GM12872 (cell line): Measurements from ENCODE around the gene C20orf202.

Source experiments
- CTCF ChIP-seq: IDR thresholded peaks from 3 replicates; pipeline ENCODE4 v1.5.1; 2011; ENCODE audit warnings: low read depth, mild to moderate bottlenecking, low read length, moderate library complexity; ENCODE audit not compliant: insufficient read depth

Gene C20orf202

DNA sequence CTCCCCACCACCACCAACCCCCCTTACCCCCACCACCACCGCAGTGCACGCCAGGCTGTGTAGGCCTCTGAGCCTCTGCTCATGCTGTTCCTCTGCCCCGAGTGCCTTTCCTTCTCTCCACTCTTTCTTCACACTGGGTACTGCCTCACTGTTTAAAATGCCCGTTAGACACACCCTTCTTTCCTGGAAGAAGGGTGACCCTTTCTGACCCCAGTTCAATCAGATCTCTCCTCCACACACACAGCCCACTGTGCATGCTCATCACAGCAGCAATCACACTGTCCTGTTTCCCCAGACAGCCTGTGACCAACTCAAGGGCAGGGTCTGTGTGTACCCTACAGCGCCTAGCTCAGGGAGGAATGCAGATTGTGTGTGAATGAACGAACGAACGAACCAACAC is 28.5 kb upstream of the C20orf202 start:
- TF ChIP-seq CTCF, result no peak

DNA sequence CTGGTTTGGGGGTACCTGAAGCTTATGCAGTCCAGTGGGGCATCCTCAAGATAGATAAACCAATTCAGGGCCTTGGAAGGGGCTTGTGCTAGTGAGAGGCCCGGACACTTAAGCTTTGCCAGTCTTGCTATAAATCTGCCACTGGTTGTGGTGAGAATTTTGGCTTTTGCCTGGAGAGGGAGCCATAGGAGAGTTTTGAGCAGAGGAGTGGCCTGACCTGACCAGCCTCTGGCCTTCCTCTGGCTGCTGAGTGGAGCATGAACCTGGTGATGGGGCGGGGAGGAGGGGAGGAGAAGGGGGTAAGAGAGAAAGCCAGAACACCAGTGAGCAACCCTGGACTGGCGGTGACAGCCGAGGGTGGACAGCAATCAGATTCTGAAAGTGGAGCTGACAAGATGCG is 25.6 kb upstream of the C20orf202 start:
- TF ChIP-seq CTCF, result no peak

DNA sequence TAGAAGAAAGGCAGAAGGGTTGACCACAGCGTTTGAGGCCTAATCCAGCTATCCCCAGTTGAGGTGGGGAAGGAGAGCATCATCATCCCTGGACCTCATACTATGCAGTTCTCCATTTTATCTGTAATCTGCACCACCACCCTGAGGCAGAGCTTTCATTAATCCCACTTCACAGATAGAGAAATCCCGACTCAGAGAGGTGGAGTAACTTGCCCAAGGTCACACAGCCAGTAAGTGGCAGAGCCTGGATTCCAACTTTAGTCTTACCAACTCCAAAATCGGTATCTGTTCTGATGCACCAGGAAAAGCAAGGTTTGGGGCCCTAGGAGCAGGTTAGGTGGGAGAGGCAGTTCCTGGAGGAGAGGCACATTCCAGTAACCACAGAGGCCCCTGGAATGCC is 25.2 kb upstream of the C20orf202 start:
- TF ChIP-seq CTCF, result no peak

- TF ChIP-seq CTCF, result no peak
Measured at GRCh38 chr20:1178623-1179022, 24.6 kb upstream of the C20orf202 start.

- no peak for TF ChIP-seq CTCF
Measured at GRCh38 chr20:1180949-1181348, 22.3 kb upstream of the C20orf202 start.

DNA sequence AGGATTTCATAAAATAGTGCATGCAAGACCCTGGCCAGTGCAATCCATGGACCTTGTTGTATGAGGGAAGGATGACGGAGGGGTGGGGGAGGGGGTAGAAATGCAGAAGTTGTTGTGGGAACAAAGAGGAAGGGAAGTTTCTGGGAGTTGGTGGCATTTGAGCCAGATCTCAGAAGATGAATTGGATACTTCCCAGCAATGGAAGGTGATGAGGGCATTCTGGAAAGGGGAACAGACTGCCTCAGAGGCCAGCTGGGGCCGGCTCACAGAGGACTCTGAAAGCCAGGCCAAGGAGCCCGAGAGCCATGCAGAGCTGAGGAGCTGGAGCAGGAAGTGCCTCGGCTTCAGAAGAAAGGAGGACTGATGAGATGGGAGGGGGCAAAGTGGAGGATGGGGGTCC is 21.1 kb upstream of the C20orf202 start:
- TF ChIP-seq CTCF, result no peak

- no peak for TF ChIP-seq CTCF
Measured at GRCh38 chr20:1183153-1183552, 20.1 kb upstream of the C20orf202 start.

DNA sequence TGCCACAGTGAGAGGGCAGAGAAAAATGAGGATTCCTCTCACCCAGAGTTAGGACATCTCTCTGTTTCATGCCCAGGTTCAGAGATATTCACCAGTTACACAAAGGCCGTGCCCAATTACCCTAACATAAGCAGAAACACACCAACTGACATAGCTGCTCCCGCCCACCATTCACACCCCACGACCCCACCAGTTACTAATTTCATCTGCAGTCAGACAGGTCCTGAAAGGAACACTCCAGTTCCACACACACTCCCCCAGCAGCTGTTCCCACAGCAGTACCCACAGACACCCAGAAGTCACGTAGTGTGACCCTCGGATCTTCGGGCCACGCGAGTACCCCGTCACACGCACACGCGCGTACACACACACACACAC is 19.0 kb upstream of the C20orf202 start:
- no peak for TF ChIP-seq CTCF
